ENCODE measurements around the gene TRH. TPM values are rescaled to one million over a fixed set of nuclear protein-coding genes. Genes with fewer than 3 reads are reported as not detected.

Gene TRH
- total and polyA plus RNA-seq, 9 of the 15 experiments (the other 6 are each of a cell fraction or from before 2014, with no cell fraction given), result not detected

DNA sequence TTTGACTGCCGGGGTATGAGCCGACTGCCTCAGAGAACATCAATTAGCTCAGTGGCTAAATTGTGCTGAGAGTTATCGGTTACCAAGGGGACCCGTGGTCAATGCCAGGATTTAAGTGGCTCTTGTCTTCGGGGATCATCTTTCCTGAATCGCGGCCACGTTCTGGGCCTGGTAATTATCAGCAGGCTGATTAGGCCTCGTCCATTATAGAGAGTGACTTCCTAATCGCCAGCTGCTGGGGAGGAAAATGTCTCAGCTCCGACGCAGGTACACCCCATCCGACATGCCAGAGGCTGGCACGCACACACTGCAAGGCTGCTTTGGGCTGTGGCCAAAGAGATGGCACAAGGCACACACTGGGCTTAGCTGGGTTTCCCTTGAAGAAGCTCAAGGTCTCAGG, 10.6 kb downstream of the TRH start:
- Histone ChIP-seq H3K27me3 (ENCODE audit: control insufficient read depth in 2 of 2, insufficient read depth in 2 of 2, low read length in 2 of 2) (peaks cover 10 to 66% of the 10 kb centered on the region in 2 experiments; a peak in 4 of 5 replicates), H3K9ac (ENCODE audit: insufficient read depth in 1 of 2, low read depth in 2 of 2, low read length in 2 of 2) (no peak overlapping the region), H3K4me3 (no peak overlapping the region), H3K9me1 (ENCODE audit: control insufficient read depth, insufficient read depth, low read length) (no peaks in the 10 kb centered on the region), H3K36me3 (ENCODE audit: control insufficient read depth, insufficient read depth, low read length) (no peaks in the 10 kb centered on the region), H3K4me2 (ENCODE audit: insufficient read depth, low read length) (no peak overlapping the region), H4K20me1 (replicated peaks; ENCODE audit: control insufficient read depth, insufficient read depth, low read length) (no peaks in the 10 kb centered on the region), H2AFZ (ENCODE audit: low read depth, low read length) (no peak overlapping the region), H3K79me2 (ENCODE audit: control insufficient read depth, insufficient read depth, low read length) (no peaks in the 10 kb centered on the region), H3K9me3 (replicated peaks; ENCODE audit: control insufficient read depth, insufficient read depth, low read depth, low read length) (no peaks in the 10 kb centered on the region), H3K4me1 (replicated peaks in 1 of 2; ENCODE audit: control insufficient read depth in 2 of 2, insufficient read depth in 2 of 2, low read length in 2 of 2) (no peaks in the 10 kb centered on the region), H3K27ac (ENCODE audit: extremely low read depth, low read depth, low read length) (no peak overlapping the region)
- FAIRE-seq, result no peak
- BruUV-seq (replicated peaks), result no TSS peak
- intact Hi-C loops (cut with micrococcal nuclease), result no loop called here
- TF ChIP-seq, protein P1, sequence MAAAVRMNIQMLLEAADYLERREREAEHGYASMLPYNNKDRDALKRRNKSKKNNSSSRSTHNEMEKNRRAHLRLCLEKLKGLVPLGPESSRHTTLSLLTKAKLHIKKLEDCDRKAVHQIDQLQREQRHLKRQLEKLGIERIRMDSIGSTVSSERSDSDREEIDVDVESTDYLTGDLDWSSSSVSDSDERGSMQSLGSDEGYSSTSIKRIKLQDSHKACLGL (CRISPR knock-in tag; IDR thresholded peaks at IDR 0.05; ENCODE audit: borderline replicate concordance, poor library complexity, severe bottlenecking), result no peak
- CTCF ChIA-PET (ENCODE audit: low intra/inter-chr PET ratio), result no interaction called here
- WGBS (ENCODE audit: insufficient coverage, low coverage, missing lambda C conversion rate), result 1% methylated on average over 14 of the region's 14 CpGs
- POLR2A ChIA-PET, result no interaction called here
- no peak for DNase-seq (ENCODE audit: extremely low read depth in 1 of 4, low spot score in 3 of 4)
- in situ Hi-C loops (cut with MboI), result no loop called here
- no peak for ATAC-seq

DNA sequence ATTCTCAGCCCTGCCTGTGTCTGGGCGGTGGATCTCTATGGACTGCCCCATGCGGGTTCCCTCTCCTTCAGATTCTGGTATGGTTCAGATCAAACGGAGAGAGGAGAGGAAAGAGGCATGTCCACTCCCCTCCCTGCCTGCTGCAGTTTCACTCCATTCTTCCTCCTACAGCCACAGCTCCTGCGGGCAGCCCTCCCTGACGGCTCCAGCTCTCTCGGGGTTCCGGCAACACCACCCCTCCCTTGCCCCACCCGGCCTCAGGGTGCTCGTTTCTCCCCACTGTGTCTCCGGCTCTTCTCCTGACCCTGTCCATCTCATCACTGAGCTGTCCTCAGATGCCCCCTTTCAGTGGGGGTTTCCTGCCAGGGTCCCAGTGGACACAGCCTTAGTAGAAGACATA, 13.9 kb downstream of the TRH start:
- Histone ChIP-seq H2AFZ (ENCODE audit: low read depth, low read length) (no peak overlapping the region), H3K4me1 (replicated peaks in 1 of 2; ENCODE audit: control insufficient read depth in 2 of 2, insufficient read depth in 2 of 2, low read length in 2 of 2) (no peaks in the 10 kb centered on the region), H3K79me2 (ENCODE audit: control insufficient read depth, insufficient read depth, low read length) (no peaks in the 10 kb centered on the region), H3K4me3 (no peak overlapping the region), H4K20me1 (replicated peaks; ENCODE audit: control insufficient read depth, insufficient read depth, low read length) (0 out of 2 replicates have a peak, but pooled peaks cover 3% of the 10 kb centered on the region), H3K9me3 (replicated peaks; ENCODE audit: control insufficient read depth, insufficient read depth, low read depth, low read length) (no peaks in the 10 kb centered on the region), H3K4me2 (ENCODE audit: insufficient read depth, low read length) (no peak overlapping the region), H3K36me3 (ENCODE audit: control insufficient read depth, insufficient read depth, low read length) (no peaks in the 10 kb centered on the region), H3K27me3 (ENCODE audit: control insufficient read depth in 2 of 2, insufficient read depth in 2 of 2, low read length in 2 of 2) (peaks cover 9 to 67% of the 10 kb centered on the region in 2 experiments), H3K27ac (ENCODE audit: extremely low read depth, low read depth, low read length) (no peak overlapping the region), H3K9ac (ENCODE audit: insufficient read depth in 1 of 2, low read depth in 2 of 2, low read length in 2 of 2) (no peak overlapping the region), H3K9me1 (ENCODE audit: control insufficient read depth, insufficient read depth, low read length) (no peaks in the 10 kb centered on the region)
- ATAC-seq (no peak), DNase-seq (ENCODE audit: extremely low read depth in 1 of 4, low spot score in 3 of 4) (no peak), FAIRE-seq (no peak)
- no peak for TF ChIP-seq NFIC (IDR thresholded peaks at IDR 0.05)
- TF ChIP-seq RFX5 (IDR thresholded peaks at IDR 0.05; ENCODE audit: low read depth, low read length), result no peak
- TF ChIP-seq, protein P2, sequence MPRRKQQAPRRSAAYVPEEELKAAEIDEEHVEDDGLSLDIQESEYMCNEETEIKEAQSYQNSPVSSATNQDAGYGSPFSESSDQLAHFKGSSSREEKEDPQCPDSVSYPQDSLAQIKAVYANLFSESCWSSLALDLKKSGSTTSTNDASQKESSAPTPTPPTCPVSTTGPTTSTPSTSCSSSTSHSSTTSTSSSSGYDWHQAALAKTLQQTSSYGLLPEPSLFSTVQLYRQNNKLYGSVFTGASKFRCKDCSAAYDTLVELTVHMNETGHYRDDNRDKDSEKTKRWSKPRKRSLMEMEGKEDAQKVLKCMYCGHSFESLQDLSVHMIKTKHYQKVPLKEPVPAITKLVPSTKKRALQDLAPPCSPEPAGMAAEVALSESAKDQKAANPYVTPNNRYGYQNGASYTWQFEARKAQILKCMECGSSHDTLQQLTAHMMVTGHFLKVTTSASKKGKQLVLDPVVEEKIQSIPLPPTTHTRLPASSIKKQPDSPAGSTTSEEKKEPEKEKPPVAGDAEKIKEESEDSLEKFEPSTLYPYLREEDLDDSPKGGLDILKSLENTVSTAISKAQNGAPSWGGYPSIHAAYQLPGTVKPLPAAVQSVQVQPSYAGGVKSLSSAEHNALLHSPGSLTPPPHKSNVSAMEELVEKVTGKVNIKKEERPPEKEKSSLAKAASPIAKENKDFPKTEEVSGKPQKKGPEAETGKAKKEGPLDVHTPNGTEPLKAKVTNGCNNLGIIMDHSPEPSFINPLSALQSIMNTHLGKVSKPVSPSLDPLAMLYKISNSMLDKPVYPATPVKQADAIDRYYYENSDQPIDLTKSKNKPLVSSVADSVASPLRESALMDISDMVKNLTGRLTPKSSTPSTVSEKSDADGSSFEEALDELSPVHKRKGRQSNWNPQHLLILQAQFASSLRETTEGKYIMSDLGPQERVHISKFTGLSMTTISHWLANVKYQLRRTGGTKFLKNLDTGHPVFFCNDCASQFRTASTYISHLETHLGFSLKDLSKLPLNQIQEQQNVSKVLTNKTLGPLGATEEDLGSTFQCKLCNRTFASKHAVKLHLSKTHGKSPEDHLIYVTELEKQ (CRISPR knock-in tag; IDR thresholded peaks at IDR 0.05), result no peak
- TF ChIP-seq, protein P3, sequence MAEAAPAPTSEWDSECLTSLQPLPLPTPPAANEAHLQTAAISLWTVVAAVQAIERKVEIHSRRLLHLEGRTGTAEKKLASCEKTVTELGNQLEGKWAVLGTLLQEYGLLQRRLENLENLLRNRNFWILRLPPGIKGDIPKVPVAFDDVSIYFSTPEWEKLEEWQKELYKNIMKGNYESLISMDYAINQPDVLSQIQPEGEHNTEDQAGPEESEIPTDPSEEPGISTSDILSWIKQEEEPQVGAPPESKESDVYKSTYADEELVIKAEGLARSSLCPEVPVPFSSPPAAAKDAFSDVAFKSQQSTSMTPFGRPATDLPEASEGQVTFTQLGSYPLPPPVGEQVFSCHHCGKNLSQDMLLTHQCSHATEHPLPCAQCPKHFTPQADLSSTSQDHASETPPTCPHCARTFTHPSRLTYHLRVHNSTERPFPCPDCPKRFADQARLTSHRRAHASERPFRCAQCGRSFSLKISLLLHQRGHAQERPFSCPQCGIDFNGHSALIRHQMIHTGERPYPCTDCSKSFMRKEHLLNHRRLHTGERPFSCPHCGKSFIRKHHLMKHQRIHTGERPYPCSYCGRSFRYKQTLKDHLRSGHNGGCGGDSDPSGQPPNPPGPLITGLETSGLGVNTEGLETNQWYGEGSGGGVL (CRISPR knock-in tag; IDR thresholded peaks at IDR 0.05), result no peak
- ChIA-PET CTCF (ENCODE audit: low intra/inter-chr PET ratio) (no interaction called here), POLR2A (interaction anchor here (0.5 kb wide), 1 partner anchor 46 kb away, joined by 3 read pairs; no protein-coding TSS in a partner anchor)
- 0% methylated on average over 8 of the region's 10 CpGs for WGBS (ENCODE audit: insufficient coverage, low coverage, missing lambda C conversion rate)
- intact Hi-C loops (cut with micrococcal nuclease), result no loop called here
- in situ Hi-C loops (cut with MboI), result no loop called here
- no TSS peak for BruUV-seq (replicated peaks)

Data from K562 (cell line).